IMR-90 (cell line): ENCODE data around the gene ZXDA. TPM values are rescaled to one million over a fixed set of nuclear protein-coding genes. Genes with fewer than 3 reads are reported as not detected.

Source experiments
- ATAC-seq: fragments of 200-7000 bp; cut with Tn5 transposase; 2 replicates; pipeline ENCODE4 v1.9.1; 2020; ENCODE audit warnings: low read depth, mild to moderate bottlenecking, moderate library complexity
- BruUV-seq: library from RNA; stranded (reverse); fragments of 400-500 nt; replicated peaks from 2 replicates; lab custom pipeline; 2021; lab: Mats Ljungman, UMichigan
- CTCF ChIA-PET: fragments of 300-600 bp; formaldehyde crosslinking; extraction: SDS; loops from one replicate; lab custom pipeline; 2021; ENCODE audit warnings: antibody characterized with exemption; lab: Yijun Ruan, JAX
- POLR2A ChIA-PET: fragments of 300-600 bp; sonication (Branson Sonifier 250); formaldehyde crosslinking; loops from one replicate; lab custom pipeline; 2022; ENCODE audit warnings: antibody characterized with exemption; ENCODE audit not compliant: unreplicated experiment; lab: Charles Lee
- DNase-seq: peaks from one replicate; pipeline ENCODE4 v3.0.0; 2013
- H2AFZ ChIP-seq: replicated peaks from 2 replicates; pipeline ENCODE3; 2013; ENCODE audit warnings: low read length, mild to moderate bottlenecking; ENCODE audit not compliant: poor library complexity
- H2AK5ac ChIP-seq: 2 replicates; pipeline ENCODE4 v1.6.1; 2013; ENCODE audit warnings: low read depth, low read length, inconsistent platforms
- H2AK9ac ChIP-seq: replicated peaks from 2 replicates; pipeline ENCODE3; 2013; ENCODE audit warnings: mild to moderate bottlenecking, low read depth, low read length, moderate library complexity; ENCODE audit not compliant: poor library complexity
- H2BK120ac ChIP-seq: 2 replicates; pipeline ENCODE4 v1.6.1; 2013; ENCODE audit warnings: low read depth, low read length, inconsistent platforms
- H2BK15ac ChIP-seq: 3 replicates; pipeline ENCODE4 v1.6.1; 2013; ENCODE audit warnings: low read depth, low read length, inconsistent platforms
- H2BK20ac ChIP-seq: 2 replicates; pipeline ENCODE4 v1.6.1; 2013; ENCODE audit warnings: low read depth, mild to moderate bottlenecking, inconsistent platforms, low read length, moderate library complexity
- H2BK5ac ChIP-seq: 2 replicates; pipeline ENCODE4 v1.6.1; 2013; ENCODE audit warnings: mild to moderate bottlenecking, low read depth, low read length, inconsistent platforms; ENCODE audit not compliant: poor library complexity, severe bottlenecking
- H3K14ac ChIP-seq: replicated peaks from 2 replicates; pipeline ENCODE4 v1.6.1; 2013; ENCODE audit warnings: low read depth, low read length, inconsistent platforms
- H3K18ac ChIP-seq: 2 replicates; pipeline ENCODE4 v1.6.1; 2013; ENCODE audit warnings: low read depth, low read length, control low read depth
- H3K23ac ChIP-seq: 2 replicates; pipeline ENCODE4 v1.6.1; 2013; ENCODE audit warnings: low read depth, low read length, inconsistent platforms
- H3K27ac ChIP-seq: 2 replicates; pipeline ENCODE4 v1.5.1; 2013; ENCODE audit warnings: mild to moderate bottlenecking, control low read depth, low read length; ENCODE audit not compliant: insufficient read depth
- H3K27me3 ChIP-seq: 2 replicates; pipeline ENCODE4 v1.6.1; 2013; ENCODE audit warnings: low read length; ENCODE audit not compliant: control insufficient read depth, insufficient read depth
- H3K36me3 ChIP-seq: 2 replicates; pipeline ENCODE4 v1.6.1; 2013; ENCODE audit warnings: low read length, mixed read lengths; ENCODE audit not compliant: control insufficient read depth, insufficient read depth
- H3K4ac ChIP-seq: 2 replicates; pipeline ENCODE4 v1.6.1; 2013; ENCODE audit warnings: low read depth, low read length, inconsistent platforms
- H3K4me1 ChIP-seq: 2 replicates; pipeline ENCODE4 v1.6.1; 2013; ENCODE audit warnings: low read length, mixed read lengths; ENCODE audit not compliant: control insufficient read depth, insufficient read depth
- H3K4me2 ChIP-seq: 2 replicates; pipeline ENCODE4 v1.6.1; 2013; ENCODE audit warnings: low read depth, mild to moderate bottlenecking, control low read depth, low read length, moderate library complexity
- H3K4me3 ChIP-seq: 2 replicates; pipeline ENCODE4 v1.5.1; 2013; ENCODE audit warnings: low read depth, mild to moderate bottlenecking, control low read depth, low read length, moderate library complexity; ENCODE audit not compliant: insufficient read depth
- H3K56ac ChIP-seq: 2 replicates; pipeline ENCODE4 v1.6.1; 2013; ENCODE audit warnings: low read length, inconsistent platforms; ENCODE audit not compliant: insufficient read depth; ENCODE audit errors: extremely low read depth
- H3K79me1 ChIP-seq, 2 experiments: 2 replicates each; pipeline ENCODE4 v1.6.1; 2013; ENCODE audit warnings: low read length in 2 of 2, inconsistent platforms in 1 of 2, low read depth in 1 of 2
- H3K9ac ChIP-seq: 2 replicates; pipeline ENCODE4 v1.6.1; 2013; ENCODE audit warnings: low read depth, low read length, control low read depth
- H3K9me1 ChIP-seq: 2 replicates; pipeline ENCODE4 v1.6.1; 2013; ENCODE audit warnings: low read length, inconsistent platforms; ENCODE audit not compliant: insufficient read depth
- H3K9me3 ChIP-seq: 2 replicates; pipeline ENCODE4 v1.6.1; 2013; ENCODE audit warnings: low read length; ENCODE audit not compliant: control insufficient read depth, insufficient read depth
- H4K20me1 ChIP-seq: 2 replicates; pipeline ENCODE4 v1.6.1; 2013; ENCODE audit warnings: low read length, inconsistent platforms; ENCODE audit not compliant: insufficient read depth
- H4K5ac ChIP-seq: 2 replicates; pipeline ENCODE4 v1.6.1; 2013; ENCODE audit warnings: mild to moderate bottlenecking, low read depth, low read length, control low read depth
- H4K8ac ChIP-seq, 2 experiments: 2 replicates each; pipeline ENCODE4 v1.6.1; 2013; ENCODE audit warnings: low read depth in 2 of 2, low read length in 2 of 2, control low read depth in 1 of 2, inconsistent platforms in 1 of 2
- H4K91ac ChIP-seq: 2 replicates; pipeline ENCODE4 v1.6.1; 2013; ENCODE audit warnings: low read depth, low read length, inconsistent platforms; ENCODE audit not compliant: insufficient read depth
- RFX5 ChIP-seq: IDR thresholded peaks from 2 replicates; pipeline ENCODE4 v1.8.0; 2012; ENCODE audit warnings: low read depth, mild to moderate bottlenecking, low read length, moderate library complexity
- WGBS, 2 experiments: methylation state at CpG; one replicate each; pipeline versions ENCODE4 v1.1.5 to v1.1.7; 2013; ENCODE audit warnings: missing lambda C conversion rate in 2 of 2; ENCODE audit not compliant: insufficient read length in 1 of 2; ENCODE audit errors: extremely low coverage in 2 of 2; 5-methylcytosine and 5-hydroxymethylcytosine counted together
- dilution Hi-C: fragments of 300-500 bp; cut with HindIII; formaldehyde crosslinking; loops from one replicate; pipeline ENCODE4 v1.14.3; 2018; ENCODE audit warnings: low sequenced_read_pairs; ENCODE audit not compliant: unreplicated experiment
- in situ Hi-C: fragments of 300-500 bp; cut with MboI; formaldehyde crosslinking; loops from 3 replicates; pipeline ENCODE4 v1.14.3; 2019; ENCODE audit warnings: low sequenced_read_pairs, inconsistent platforms, mixed read lengths
- intact Hi-C: fragments of 100-400 bp; cut with micrococcal nuclease; formaldehyde crosslinking; loops from 2 replicates; pipeline ENCODE4 v1.10.0; 2022
- polyA plus RNA-seq, 3 experiments: library from polyadenylated mRNA; depleted of rRNA; stranded (reverse); fragments of >200 nt; gene quantifications; 2 replicates each; pipeline ENCODE4 v1.2.3, GENCODE V29; 2012; ENCODE audit warnings: low replicate concordance in 1 of 3
- total RNA-seq: library from RNA; depleted of rRNA; stranded (reverse); fragments of >200 nt; gene quantifications from 2 replicates; pipeline ENCODE4 v1.2.3, GENCODE V29; 2012

The ZXDA gene
- total and polyA plus RNA-seq, 2 of the 4 experiments (the other 2 are of a cell fraction): 1.0 to 3.4 TPM

- Histone ChIP-seq H3K4me1 (no peaks in the 10 kb centered on the region), H2BK5ac (no peak overlapping the region), H2AFZ (no peak overlapping the region), H2BK20ac (no peak overlapping the region), H3K9me3 (no peaks in the 10 kb centered on the region), H3K23ac (no peak overlapping the region), H4K8ac (no peak overlapping the region), H2AK5ac (no peak overlapping the region), H3K4me3 (no peak overlapping the region), H3K9ac (no peak overlapping the region), H3K4me2 (no peak overlapping the region), H3K18ac (no peak overlapping the region), H3K27ac (no peak overlapping the region), H4K5ac (no peak overlapping the region), H2BK120ac (no peak overlapping the region), H3K36me3 (no peaks in the 10 kb centered on the region), H2AK9ac (no peak overlapping the region), H3K9me1 (no peaks in the 10 kb centered on the region), H3K4ac (no peak overlapping the region), H3K14ac (no peak overlapping the region), H3K79me1 (no peaks in the 10 kb centered on the region), H2BK15ac (no peak overlapping the region), H3K56ac (no peak overlapping the region), H4K91ac (no peak overlapping the region), H4K20me1 (no peaks in the 10 kb centered on the region), H3K27me3 (no peaks in the 10 kb centered on the region)
- in situ Hi-C loops (loop anchor here (25.0 kb wide), 2 partner anchors 767 to 1092 kb away; partner anchors contain the start of gene SPIN2A), intact Hi-C loops (no loop called here), dilution Hi-C loops (no loop called here)
- no peak for TF ChIP-seq RFX5
- CTCF ChIA-PET: no interaction called here
- no peak for DNase-seq
- no TSS peak for BruUV-seq
- 77% methylated on average over 4 of the region's 7 CpGs; no CpG with 5 or more reads in 1 of the 2 experiments for WGBS, 2 experiments
- POLR2A ChIA-PET: no interaction called here
- no peak for ATAC-seq
Observed at GRCh38 chrX:57904176-57904880, 5.9 kb downstream of the ZXDA start.
